Measurements from ENCODE around the gene PTCD3. TPM values are rescaled to one million over a fixed set of nuclear protein-coding genes. Genes with fewer than 3 reads are reported as not detected.

The PTCD3 gene
- total RNA-seq, 2 donors from 2014 or later = 96.2 to 108 TPM

GRCh38 chr2:86066007-86066578 lies 39.9 kb upstream of the PTCD3 start:
- DNase-seq = no peak
- intact Hi-C loops (cut with DNase I) = no loop called here
- no peak overlapping the region for H3K9ac ChIP-seq (ENCODE audit: low read depth in 2 of 2, low read length in 2 of 2)

DNA sequence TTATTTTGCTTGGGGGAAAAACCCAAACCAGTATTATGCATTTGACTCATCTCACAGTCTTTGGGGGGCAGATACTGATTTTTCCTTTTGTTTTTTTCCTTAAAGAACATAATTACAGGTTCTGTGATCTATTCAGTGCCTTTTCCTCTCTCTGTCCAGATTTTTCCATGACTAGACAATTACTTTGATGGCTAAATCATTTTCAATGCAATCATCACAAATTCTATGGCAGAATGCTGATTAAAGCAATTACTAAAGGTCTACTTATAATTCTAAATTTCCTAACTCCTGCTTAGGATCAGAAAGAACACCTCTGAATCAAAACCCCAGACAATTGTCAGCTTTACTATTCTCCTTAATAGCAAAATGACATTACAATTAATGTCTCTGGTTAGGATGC lies 39.1 kb upstream of the PTCD3 start:
- TF ChIP-seq CTCF (IDR thresholded peaks at IDR 0.05) = no peak
- Histone ChIP-seq H3K27ac (no peak overlapping the region), H3K27me3 (no peaks in the 10 kb centered on the region), H3K9me3 (no peaks in the 10 kb centered on the region), H3K4me1 (no peaks in the 10 kb centered on the region), H3K36me3 (peaks cover 6% of the 10 kb centered on the region), H3K4me3 (no peak overlapping the region), H3K9ac (ENCODE audit: low read depth in 2 of 2, low read length in 2 of 2) (no peak overlapping the region)
- DNase-seq = no peak
- intact Hi-C loops (cut with DNase I) = no loop called here

More at GRCh38 chr2:86066007-86066578, 39.9 kb upstream of the PTCD3 start:
- Histone ChIP-seq H3K36me3 (peaks cover 6% of the 10 kb centered on the region), H3K4me3 (no peak overlapping the region), H3K4me1 (no peaks in the 10 kb centered on the region), H3K9me3 (no peaks in the 10 kb centered on the region), H3K27ac (no peak overlapping the region), H3K27me3 (no peaks in the 10 kb centered on the region)
- TF ChIP-seq CTCF (IDR thresholded peaks at IDR 0.05) = no peak

DNA sequence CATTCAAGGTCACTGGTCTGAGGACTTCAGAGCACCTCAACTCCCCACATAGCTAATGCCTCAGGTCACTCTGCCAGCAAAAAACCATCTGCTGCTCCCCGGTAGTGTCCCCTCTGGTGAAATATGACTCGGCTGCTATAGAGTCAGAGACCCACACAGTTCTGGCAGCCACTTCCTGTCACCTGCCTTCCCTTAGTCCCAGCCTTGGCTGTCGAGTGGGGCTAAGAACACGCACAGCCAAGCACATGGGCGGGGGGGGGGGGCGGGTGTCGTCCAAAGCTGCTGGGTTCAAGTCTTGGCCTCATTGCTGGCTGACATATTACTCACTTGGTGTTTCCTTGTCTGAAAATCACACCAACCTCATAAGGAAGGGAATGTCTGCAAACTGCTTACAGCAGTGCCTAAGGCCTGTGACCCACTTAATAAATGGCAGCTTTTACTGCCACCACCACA lies 37.9 kb upstream of the PTCD3 start:
- Histone ChIP-seq H3K36me3 (peaks cover 6% of the 10 kb centered on the region), H3K9me3 (no peaks in the 10 kb centered on the region), H3K27ac (no peak overlapping the region), H3K4me1 (no peaks in the 10 kb centered on the region), H3K4me3 (no peak overlapping the region), H3K9ac (ENCODE audit: low read depth in 2 of 2, low read length in 2 of 2) (no peak overlapping the region), H3K27me3 (no peaks in the 10 kb centered on the region)
- no peak for DNase-seq
- intact Hi-C loops (cut with DNase I) = no loop called here
- no peak for TF ChIP-seq CTCF (IDR thresholded peaks at IDR 0.05)

- H3K27me3 ChIP-seq = no peaks in the 10 kb centered on the region
- intact Hi-C loops (cut with DNase I) = no loop called here
- no peaks in the 10 kb centered on the region for H3K4me1 ChIP-seq
- no peak for DNase-seq
- H3K9me3 ChIP-seq = no peaks in the 10 kb centered on the region
- H3K27ac ChIP-seq = no peak overlapping the region
- H3K36me3 ChIP-seq = peaks cover 6% of the 10 kb centered on the region
- no peak for TF ChIP-seq CTCF (IDR thresholded peaks at IDR 0.05)
- no peak overlapping the region for H3K9ac ChIP-seq (ENCODE audit: low read depth in 2 of 2, low read length in 2 of 2)
- H3K4me3 ChIP-seq = no peak overlapping the region
Measured at GRCh38 chr2:86068648-86069047, 37.4 kb upstream of the PTCD3 start.

- peaks cover 6% of the 10 kb centered on the region for H3K36me3 ChIP-seq
- H3K9ac ChIP-seq (ENCODE audit: low read depth in 2 of 2, low read length in 2 of 2) = no peak overlapping the region
- DNase-seq = no peak
- no peak overlapping the region for H3K4me3 ChIP-seq
- H3K27ac ChIP-seq = no peak overlapping the region
- intact Hi-C loops (cut with DNase I) = no loop called here
- TF ChIP-seq CTCF (IDR thresholded peaks at IDR 0.05) = no peak
- H3K4me1 ChIP-seq = no peaks in the 10 kb centered on the region
- no peaks in the 10 kb centered on the region for H3K27me3 ChIP-seq
- no peaks in the 10 kb centered on the region for H3K9me3 ChIP-seq
Measured at GRCh38 chr2:86069091-86069685, 36.8 kb upstream of the PTCD3 start.
